Measurements from ENCODE around the gene SWAP70.

Gene SWAP70

GRCh38 chr11:9756878-9757277 lies 93.0 kb downstream of the SWAP70 start:
- Histone ChIP-seq H3K36me3 (ENCODE audit: insufficient read depth, low read length) (no peaks in the 10 kb centered on the region), H3K4me1 (ENCODE audit: insufficient read depth, low read length) (peaks cover 8% of the 10 kb centered on the region), H3K4me3 (ENCODE audit: low read length) (no peak overlapping the region), H2AFZ (ENCODE audit: low read depth, low read length) (no peak overlapping the region), H3K9me3 (ENCODE audit: low read length) (no peaks in the 10 kb centered on the region), H3K27me3 (ENCODE audit: insufficient read depth, low read length) (no peaks in the 10 kb centered on the region)

GRCh38 chr11:9757809-9758636 lies 94.1 kb downstream of the SWAP70 start:
- no peaks in the 10 kb centered on the region for H3K36me3 ChIP-seq (ENCODE audit: insufficient read depth, low read length)
- peaks cover 8% of the 10 kb centered on the region for H3K4me1 ChIP-seq (ENCODE audit: insufficient read depth, low read length)
- H3K9me3 ChIP-seq (ENCODE audit: low read length): no peaks in the 10 kb centered on the region
- H2AFZ ChIP-seq (ENCODE audit: low read depth, low read length): no peak overlapping the region
- H3K27me3 ChIP-seq (ENCODE audit: insufficient read depth, low read length): no peaks in the 10 kb centered on the region
- no peak overlapping the region for H3K4me3 ChIP-seq (ENCODE audit: low read length)

GRCh38 chr11:9758637-9759518 lies 95.0 kb downstream of the SWAP70 start:
- no peaks in the 10 kb centered on the region for H3K9me3 ChIP-seq (ENCODE audit: low read length)
- H3K4me1 ChIP-seq (ENCODE audit: insufficient read depth, low read length): peaks cover 5% of the 10 kb centered on the region
- no peaks in the 10 kb centered on the region for H3K36me3 ChIP-seq (ENCODE audit: insufficient read depth, low read length)
- no peak overlapping the region for H2AFZ ChIP-seq (ENCODE audit: low read depth, low read length)
- no peak overlapping the region for H3K4me3 ChIP-seq (ENCODE audit: low read length)
- H3K27me3 ChIP-seq (ENCODE audit: insufficient read depth, low read length): no peaks in the 10 kb centered on the region

GRCh38 chr11:9759519-9760192 lies 95.8 kb downstream of the SWAP70 start:
- Histone ChIP-seq H3K27me3 (ENCODE audit: insufficient read depth, low read length) (no peaks in the 10 kb centered on the region), H2AFZ (ENCODE audit: low read depth, low read length) (no peak overlapping the region), H3K36me3 (ENCODE audit: insufficient read depth, low read length) (no peaks in the 10 kb centered on the region), H3K4me1 (ENCODE audit: insufficient read depth, low read length) (peaks cover 2% of the 10 kb centered on the region), H3K4me3 (ENCODE audit: low read length) (no peak overlapping the region), H3K9me3 (ENCODE audit: low read length) (no peaks in the 10 kb centered on the region)

GRCh38 chr11:9760193-9760575 lies 96.3 kb downstream of the SWAP70 start:
- Histone ChIP-seq H2AFZ (ENCODE audit: low read depth, low read length) (no peak overlapping the region), H3K9me3 (ENCODE audit: low read length) (no peaks in the 10 kb centered on the region), H3K4me3 (ENCODE audit: low read length) (no peak overlapping the region), H3K36me3 (ENCODE audit: insufficient read depth, low read length) (no peaks in the 10 kb centered on the region), H3K27me3 (ENCODE audit: insufficient read depth, low read length) (no peaks in the 10 kb centered on the region), H3K4me1 (ENCODE audit: insufficient read depth, low read length) (peaks cover 4% of the 10 kb centered on the region)

GRCh38 chr11:9761441-9761945 lies 97.6 kb downstream of the SWAP70 start:
- no peaks in the 10 kb centered on the region for H3K9me3 ChIP-seq (ENCODE audit: low read length)
- H3K36me3 ChIP-seq (ENCODE audit: insufficient read depth, low read length): no peaks in the 10 kb centered on the region
- H2AFZ ChIP-seq (ENCODE audit: low read depth, low read length): no peak overlapping the region
- no peaks in the 10 kb centered on the region for H3K27me3 ChIP-seq (ENCODE audit: insufficient read depth, low read length)
- H3K4me3 ChIP-seq (ENCODE audit: low read length): no peak overlapping the region
- peaks cover 15% of the 10 kb centered on the region for H3K4me1 ChIP-seq (ENCODE audit: insufficient read depth, low read length)

- Histone ChIP-seq H3K36me3 (ENCODE audit: insufficient read depth, low read length) (no peaks in the 10 kb centered on the region), H2AFZ (ENCODE audit: low read depth, low read length) (no peak overlapping the region), H3K9me3 (ENCODE audit: low read length) (no peaks in the 10 kb centered on the region), H3K27me3 (ENCODE audit: insufficient read depth, low read length) (no peaks in the 10 kb centered on the region), H3K4me3 (ENCODE audit: low read length) (no peak overlapping the region), H3K4me1 (ENCODE audit: insufficient read depth, low read length) (peaks cover 15% of the 10 kb centered on the region)
Observed at GRCh38 chr11:9762531-9762930, 98.7 kb downstream of the SWAP70 start.

GRCh38 chr11:9763301-9763700 lies 99.4 kb downstream of the SWAP70 start:
- H3K36me3 ChIP-seq (ENCODE audit: insufficient read depth, low read length): no peaks in the 10 kb centered on the region
- no peaks in the 10 kb centered on the region for H3K27me3 ChIP-seq (ENCODE audit: insufficient read depth, low read length)
- no peaks in the 10 kb centered on the region for H3K9me3 ChIP-seq (ENCODE audit: low read length)
- peaks cover 15% of the 10 kb centered on the region for H3K4me1 ChIP-seq (ENCODE audit: insufficient read depth, low read length)
- H2AFZ ChIP-seq (ENCODE audit: low read depth, low read length): no peak overlapping the region
- no peak overlapping the region for H3K4me3 ChIP-seq (ENCODE audit: low read length)

GRCh38 chr11:9765320-9766101 lies 101.6 kb downstream of the SWAP70 start:
- peaks cover 15% of the 10 kb centered on the region for H3K4me1 ChIP-seq (ENCODE audit: insufficient read depth, low read length)
- no peak overlapping the region for H3K4me3 ChIP-seq (ENCODE audit: low read length)
- no peaks in the 10 kb centered on the region for H3K27me3 ChIP-seq (ENCODE audit: insufficient read depth, low read length)
- H3K9me3 ChIP-seq (ENCODE audit: low read length): no peaks in the 10 kb centered on the region
- H3K36me3 ChIP-seq (ENCODE audit: insufficient read depth, low read length): no peaks in the 10 kb centered on the region
- no peak overlapping the region for H2AFZ ChIP-seq (ENCODE audit: low read depth, low read length)

GRCh38 chr11:9769621-9770020 lies 105.7 kb downstream of the SWAP70 start:
- H3K9me3 ChIP-seq (ENCODE audit: low read length): no peaks in the 10 kb centered on the region
- H2AFZ ChIP-seq (ENCODE audit: low read depth, low read length): no peak overlapping the region
- no peak overlapping the region for H3K4me3 ChIP-seq (ENCODE audit: low read length)
- H3K4me1 ChIP-seq (ENCODE audit: insufficient read depth, low read length): peaks cover 15% of the 10 kb centered on the region
- no peaks in the 10 kb centered on the region for H3K36me3 ChIP-seq (ENCODE audit: insufficient read depth, low read length)
- H3K27me3 ChIP-seq (ENCODE audit: insufficient read depth, low read length): no peaks in the 10 kb centered on the region

GRCh38 chr11:9771071-9771511 lies 107.2 kb downstream of the SWAP70 start:
- Histone ChIP-seq H3K9me3 (ENCODE audit: low read length) (no peaks in the 10 kb centered on the region), H3K36me3 (ENCODE audit: insufficient read depth, low read length) (no peaks in the 10 kb centered on the region), H3K4me1 (ENCODE audit: insufficient read depth, low read length) (peaks cover 2% of the 10 kb centered on the region), H3K4me3 (ENCODE audit: low read length) (no peak overlapping the region), H2AFZ (ENCODE audit: low read depth, low read length) (no peak overlapping the region), H3K27me3 (ENCODE audit: insufficient read depth, low read length) (no peaks in the 10 kb centered on the region)

GRCh38 chr11:9772218-9772617 lies 108.3 kb downstream of the SWAP70 start:
- Histone ChIP-seq H3K36me3 (ENCODE audit: insufficient read depth, low read length) (peaks cover under 1% of the 10 kb centered on the region), H3K4me1 (ENCODE audit: insufficient read depth, low read length) (no peaks in the 10 kb centered on the region), H3K4me3 (ENCODE audit: low read length) (no peak overlapping the region), H3K27me3 (ENCODE audit: insufficient read depth, low read length) (no peaks in the 10 kb centered on the region), H3K9me3 (ENCODE audit: low read length) (no peaks in the 10 kb centered on the region), H2AFZ (ENCODE audit: low read depth, low read length) (no peak overlapping the region)

Measured in neuron (in vitro differentiated cells).